PC-9 (cell line): ENCODE data around the gene ARMH4. TPM values are rescaled to one million over a fixed set of nuclear protein-coding genes. Genes with fewer than 3 reads are reported as not detected.

Experiments used
- BruUV-seq: library from RNA; stranded (reverse); fragments of 400-500 nt; replicated peaks from 2 replicates; lab custom pipeline; 2021; lab: Mats Ljungman, UMichigan
- CTCF ChIA-PET: fragments of 300-600 bp; sonication (Branson Sonifier 250); formaldehyde crosslinking; loops from one replicate; lab custom pipeline; 2022; ENCODE audit warnings: antibody characterized with exemption; lab: Charles Lee
- POLR2A ChIA-PET: fragments of 300-600 bp; sonication (Branson Sonifier 250); formaldehyde crosslinking; loops from one replicate; lab custom pipeline; 2022; ENCODE audit warnings: antibody characterized with exemption; ENCODE audit not compliant: unreplicated experiment; lab: Charles Lee
- DNase-seq, 2 experiments: peaks; one replicate each; pipeline versions ENCODE4 v3.0.0 to v3.0.0-alpha.2; 2015 to 2022; ENCODE audit warnings: mixed read lengths in 1 of 2
- H2AFZ ChIP-seq: fragments of 200-600 bp; sonication (generic); 2 replicates; pipeline ENCODE4 v1.8.1; 2017; ENCODE audit warnings: antibody characterized with exemption
- H3F3A ChIP-seq: fragments of 200-600 bp; sonication (generic); 2 replicates; pipeline ENCODE4 v1.8.1; 2017; ENCODE audit warnings: antibody characterized with exemption, mild to moderate bottlenecking, low read depth; ENCODE audit not compliant: insufficient read depth
- H3K27ac ChIP-seq: fragments of 200-600 bp; sonication (generic); 2 replicates; pipeline ENCODE4 v1.6.1; 2016; ENCODE audit warnings: mixed run types
- H3K27me3 ChIP-seq: fragments of 200-600 bp; sonication (generic); 2 replicates; pipeline ENCODE4 v1.6.1; 2016; ENCODE audit warnings: low read depth, mixed run types; ENCODE audit not compliant: insufficient read depth
- H3K36me3 ChIP-seq: fragments of 200-600 bp; sonication (generic); 2 replicates; pipeline ENCODE4 v1.6.1; 2016; ENCODE audit warnings: low read depth, mixed run types
- H3K4me1 ChIP-seq: fragments of 200-600 bp; sonication (generic); replicated peaks from 2 replicates; pipeline ENCODE4 v1.6.1; 2016; ENCODE audit warnings: mixed run types; ENCODE audit not compliant: insufficient read depth
- H3K4me2 ChIP-seq: fragments of 200-600 bp; sonication (generic); 2 replicates; pipeline ENCODE4 v1.6.1; 2017; ENCODE audit warnings: mixed run types
- H3K4me3 ChIP-seq: fragments of 200-600 bp; sonication (generic); 2 replicates; pipeline ENCODE4 v1.6.1; 2016; ENCODE audit warnings: mixed run types
- H3K79me2 ChIP-seq: fragments of 200-600 bp; sonication (generic); 2 replicates; pipeline ENCODE4 v1.6.1; 2017; ENCODE audit warnings: low read depth, mixed run types
- H3K9me2 ChIP-seq: fragments of 200-600 bp; sonication (generic); 2 replicates; pipeline ENCODE4 v1.8.1; 2017; ENCODE audit warnings: mild to moderate bottlenecking; ENCODE audit not compliant: insufficient read depth
- H3K9me3 ChIP-seq: fragments of 200-600 bp; sonication (generic); 2 replicates; pipeline ENCODE4 v1.8.1; 2016; ENCODE audit warnings: low read depth; ENCODE audit not compliant: insufficient read depth
- H4K20me1 ChIP-seq: fragments of 200-600 bp; sonication (generic); 2 replicates; pipeline ENCODE4 v1.8.1; 2017; ENCODE audit not compliant: insufficient read depth
- CTCF ChIP-seq: fragments of 200-600 bp; sonication (generic); conservative IDR thresholded peaks from 2 replicates; pipeline ENCODE4 v1.6.1; 2017; ENCODE audit warnings: mixed run types, antibody characterized with exemption, mild to moderate bottlenecking, moderate library complexity
- EZH2 ChIP-seq: fragments of 200-600 bp; sonication (generic); IDR thresholded peaks from 2 replicates; pipeline ENCODE4 v1.8.0; 2017; ENCODE audit warnings: antibody characterized with exemption, low read depth
- intact Hi-C: fragments of 100-400 bp; cut with micrococcal nuclease; formaldehyde crosslinking; loops from one replicate; pipeline ENCODE4 v1.10.0; 2022; ENCODE audit not compliant: unreplicated experiment
- total RNA-seq: library from RNA; stranded (reverse); gene quantifications from 2 replicates; pipeline ENCODE4 v1.2.3, GENCODE V29; 2021

Gene ARMH4
- total RNA-seq, 1 experiment from 2014 or later = not detected

DNA sequence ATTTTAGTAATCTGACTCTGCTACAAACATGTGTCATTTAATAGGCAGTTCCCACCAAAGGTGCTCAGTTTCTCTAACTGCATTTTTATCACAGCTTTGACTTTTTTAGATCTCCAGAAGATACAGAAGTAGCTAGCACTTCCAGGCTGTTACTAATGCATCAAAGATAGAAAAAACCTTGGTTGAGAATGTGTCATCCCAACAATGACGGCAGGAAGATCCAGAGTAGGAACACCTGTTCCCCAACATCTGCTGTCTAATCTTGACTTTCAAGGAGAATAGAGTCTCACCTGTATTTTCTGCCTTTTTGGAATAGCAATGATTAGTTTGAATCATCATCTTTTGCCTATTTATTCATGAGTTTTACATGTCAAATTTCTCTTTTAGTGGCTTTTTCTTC is 45.0 kb downstream of the ARMH4 start:
- no peak for DNase-seq
- Histone ChIP-seq H3K27me3 (0 out of 2 replicates have a peak, but pooled peaks cover 9% of the 10 kb centered on the region), H3K27ac (no peak overlapping the region), H3K9me3 (no peaks in the 10 kb centered on the region), H3K79me2 (no peaks in the 10 kb centered on the region), H3K4me3 (no peak overlapping the region), H3F3A (no peaks in the 10 kb centered on the region), H4K20me1 (no peaks in the 10 kb centered on the region), H2AFZ (no peak overlapping the region), H3K4me1 (no peaks in the 10 kb centered on the region), H3K4me2 (no peak overlapping the region), H3K9me2 (no peaks in the 10 kb centered on the region), H3K36me3 (no peaks in the 10 kb centered on the region)
- POLR2A ChIA-PET = no interaction called here
- CTCF ChIA-PET = interaction anchor here (0.6 to 0.7 kb wide), 2 partner anchors 30 to 303 kb away, joined by 9 to 11 read pairs; no protein-coding TSS in a partner anchor
- TF ChIP-seq CTCF = no peak
- TF ChIP-seq EZH2 = no peak
- BruUV-seq = no TSS peak
- intact Hi-C loops = loop anchor here (5.0 to 10.0 kb wide), 2 partner anchors 138 to 360 kb away; partner anchors contain the start of gene PSMA3

DNA sequence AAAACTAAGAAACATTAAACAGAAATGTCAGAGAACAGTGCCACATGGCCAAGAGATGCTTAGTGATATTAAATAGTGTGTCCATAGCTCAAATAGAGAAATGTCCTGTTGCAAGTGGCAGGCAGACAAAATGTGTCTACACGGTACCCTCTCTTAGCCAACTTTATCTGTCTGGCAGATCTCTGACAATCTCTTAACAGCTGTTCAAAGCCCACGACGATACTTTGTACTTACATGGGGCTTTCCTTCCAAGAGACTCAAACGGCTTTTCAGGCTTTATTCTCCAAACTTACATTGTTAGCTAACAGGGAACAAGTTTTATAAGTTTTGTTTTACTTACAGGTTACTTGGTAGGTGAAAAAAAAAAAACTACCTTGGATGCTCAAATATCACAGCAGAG is 45.6 kb downstream of the ARMH4 start:
- CTCF ChIA-PET = interaction anchor here (0.6 kb wide), 1 partner anchor 300 kb away, joined by 5 read pairs; no protein-coding TSS in a partner anchor
- Histone ChIP-seq H2AFZ (no peak overlapping the region), H3K9me3 (no peaks in the 10 kb centered on the region), H3K4me2 (no peak overlapping the region), H3K27me3 (0 out of 2 replicates have a peak, but pooled peaks cover 9% of the 10 kb centered on the region), H3F3A (no peaks in the 10 kb centered on the region), H3K9me2 (no peaks in the 10 kb centered on the region), H4K20me1 (no peaks in the 10 kb centered on the region), H3K79me2 (no peaks in the 10 kb centered on the region), H3K27ac (no peak overlapping the region), H3K36me3 (no peaks in the 10 kb centered on the region), H3K4me1 (no peaks in the 10 kb centered on the region), H3K4me3 (no peak overlapping the region)
- DNase-seq = no peak
- no TSS peak for BruUV-seq
- POLR2A ChIA-PET = no interaction called here
- intact Hi-C loops = loop anchor here (5.0 to 10.0 kb wide), 2 partner anchors 138 to 361 kb away; partner anchors contain the start of gene PSMA3
- no peak for TF ChIP-seq EZH2
- no peak for TF ChIP-seq CTCF

- H3K27ac ChIP-seq = no peak overlapping the region
- H3K4me3 ChIP-seq = no peak overlapping the region
- no peaks in the 10 kb centered on the region for H3K36me3 ChIP-seq
- no peaks in the 10 kb centered on the region for H4K20me1 ChIP-seq
- H3F3A ChIP-seq = no peaks in the 10 kb centered on the region
- no peaks in the 10 kb centered on the region for H3K79me2 ChIP-seq
- peaks cover 15% of the 10 kb centered on the region; the same call in 1 of the 2 replicates for H3K27me3 ChIP-seq
- no peaks in the 10 kb centered on the region for H3K9me2 ChIP-seq
- TF ChIP-seq CTCF (no peak), EZH2 (no peak)
- no TSS peak for BruUV-seq
- DNase-seq = peak in 1 of 2 experiments; percentile 71
- no peaks in the 10 kb centered on the region for H3K9me3 ChIP-seq
- H3K4me1 ChIP-seq = no peaks in the 10 kb centered on the region
- no peak overlapping the region for H2AFZ ChIP-seq
- no peak overlapping the region for H3K4me2 ChIP-seq
- intact Hi-C loops = loop anchor here (5.0 to 10.0 kb wide), 2 partner anchors 140 to 362 kb away; partner anchors contain the start of gene PSMA3
- ChIA-PET POLR2A (interaction anchor here (0.8 kb wide), 1 partner anchor 21 kb away, joined by 3 read pairs; no protein-coding TSS in a partner anchor), CTCF (no interaction called here)
Observed at GRCh38 chr14:58104808-58105207, 47.2 kb downstream of the ARMH4 start.
